HFFc6 (cell line): ENCODE results near the gene RUNX1. TPM values are rescaled to one million over a fixed set of nuclear protein-coding genes. Genes with fewer than 3 reads are reported as not detected.
A peak's percentile ranks its signal among the peaks of the same experiment; 100 is the strongest.

Source experiments
- DNase-seq: peaks from one replicate; pipeline ENCODE4 v3.0.0-alpha.2; 2018
- H3K27ac Mint-ChIP-seq: 2 replicates; pipeline ENCODE4 v1.8.0; 2020; ENCODE audit warnings: mild to moderate bottlenecking, mixed read lengths
- H3K27me3 Mint-ChIP-seq: 2 replicates; pipeline ENCODE4 v1.8.0; 2021; ENCODE audit warnings: mild to moderate bottlenecking, moderate library complexity, mixed read lengths; ENCODE audit not compliant: insufficient read depth
- H3K36me3 Mint-ChIP-seq: 2 replicates; pipeline ENCODE4 v1.8.0; 2021; ENCODE audit warnings: low read depth, mixed read lengths
- H3K4me1 Mint-ChIP-seq: 2 replicates; pipeline ENCODE4 v1.8.0; 2020; ENCODE audit warnings: low read depth, mixed read lengths
- H3K4me3 Mint-ChIP-seq: 2 replicates; pipeline ENCODE4 v1.8.0; 2020; ENCODE audit warnings: mild to moderate bottlenecking, moderate library complexity, mixed read lengths
- H3K9me3 Mint-ChIP-seq: 2 replicates; pipeline ENCODE4 v1.8.0; 2020; ENCODE audit warnings: mild to moderate bottlenecking, mixed read lengths
- total RNA-seq, 6 experiments: library from RNA; stranded (reverse); fragmentation: NEBNext Ultra II Directional; extraction: Animal tissue kit (Norgen Biotek cat#: 25700); gene quantifications; 2 replicates in 1 of 6; 3 replicates in 5 of 6; pipeline ENCODE4 v1.2.3, GENCODE V29; 2021
- TF ChIP-seq, protein P1 (sequence below): fragments of 200-600 bp; sonication (generic); IDR thresholded peaks from 2 replicates; pipeline ENCODE4 v1.5.0; 2021; ENCODE audit warnings: antibody characterized with exemption, mild to moderate bottlenecking

The RUNX1 gene
- total RNA-seq, 6 experiments from 2014 or later: 57.4 to 78.9 (median 61.3) TPM

DNA sequence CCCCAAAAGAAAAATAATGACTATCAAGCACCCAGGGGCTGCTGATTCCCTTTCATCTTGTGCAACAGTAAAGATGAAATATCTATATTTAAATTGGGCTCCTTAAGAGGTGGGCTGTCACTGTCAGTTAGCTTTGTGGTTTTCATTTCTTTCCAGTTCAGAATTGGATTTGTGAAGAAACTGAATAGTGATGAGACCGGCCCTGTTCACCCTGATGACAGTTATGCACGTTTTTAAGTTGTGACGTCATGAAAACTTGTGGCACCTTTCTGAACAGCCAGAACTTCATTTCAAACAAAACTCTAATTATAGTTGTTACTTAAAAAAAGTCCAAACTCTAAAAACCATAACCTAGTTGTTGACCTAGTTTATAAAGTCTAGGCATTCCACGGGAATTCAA, 125.9 kb downstream of the RUNX1 start:
- Mint-ChIP-seq H3K4me3 (no peak overlapping the region), H3K36me3 (peaks cover 40% of the 10 kb centered on the region), H3K27ac (no peak overlapping the region)

GRCh38 chr21:34922479-34922878, 126.6 kb downstream of the RUNX1 start:
- DNase-seq: no peak
- peaks cover 40% of the 10 kb centered on the region for H3K36me3 Mint-ChIP-seq
- TF ChIP-seq, protein P1, sequence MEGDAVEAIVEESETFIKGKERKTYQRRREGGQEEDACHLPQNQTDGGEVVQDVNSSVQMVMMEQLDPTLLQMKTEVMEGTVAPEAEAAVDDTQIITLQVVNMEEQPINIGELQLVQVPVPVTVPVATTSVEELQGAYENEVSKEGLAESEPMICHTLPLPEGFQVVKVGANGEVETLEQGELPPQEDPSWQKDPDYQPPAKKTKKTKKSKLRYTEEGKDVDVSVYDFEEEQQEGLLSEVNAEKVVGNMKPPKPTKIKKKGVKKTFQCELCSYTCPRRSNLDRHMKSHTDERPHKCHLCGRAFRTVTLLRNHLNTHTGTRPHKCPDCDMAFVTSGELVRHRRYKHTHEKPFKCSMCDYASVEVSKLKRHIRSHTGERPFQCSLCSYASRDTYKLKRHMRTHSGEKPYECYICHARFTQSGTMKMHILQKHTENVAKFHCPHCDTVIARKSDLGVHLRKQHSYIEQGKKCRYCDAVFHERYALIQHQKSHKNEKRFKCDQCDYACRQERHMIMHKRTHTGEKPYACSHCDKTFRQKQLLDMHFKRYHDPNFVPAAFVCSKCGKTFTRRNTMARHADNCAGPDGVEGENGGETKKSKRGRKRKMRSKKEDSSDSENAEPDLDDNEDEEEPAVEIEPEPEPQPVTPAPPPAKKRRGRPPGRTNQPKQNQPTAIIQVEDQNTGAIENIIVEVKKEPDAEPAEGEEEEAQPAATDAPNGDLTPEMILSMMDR: peak; percentile 14; the same call in 1 of the 2 replicates
- no peak overlapping the region for H3K27ac Mint-ChIP-seq
- no peaks in the 10 kb centered on the region for H3K9me3 Mint-ChIP-seq
- no peaks in the 10 kb centered on the region for H3K27me3 Mint-ChIP-seq
- peaks cover 25% of the 10 kb centered on the region for H3K4me1 Mint-ChIP-seq
- H3K4me3 Mint-ChIP-seq: no peak overlapping the region

More for the DNA sequence above, 125.9 kb downstream of the RUNX1 start:
- Mint-ChIP-seq H3K4me1 (peaks cover 29% of the 10 kb centered on the region), H3K9me3 (no peaks in the 10 kb centered on the region), H3K27me3 (no peaks in the 10 kb centered on the region)
- TF ChIP-seq, protein P1: no peak
- no peak for DNase-seq

GRCh38 chr21:34921151-34921550, 128.0 kb downstream of the RUNX1 start:
- TF ChIP-seq, protein P1: no peak
- Mint-ChIP-seq H3K4me1 (peaks cover 26% of the 10 kb centered on the region), H3K27me3 (no peaks in the 10 kb centered on the region), H3K9me3 (no peaks in the 10 kb centered on the region), H3K36me3 (peaks cover 40% of the 10 kb centered on the region), H3K4me3 (no peak overlapping the region), H3K27ac (no peak overlapping the region)
- no peak for DNase-seq

DNA sequence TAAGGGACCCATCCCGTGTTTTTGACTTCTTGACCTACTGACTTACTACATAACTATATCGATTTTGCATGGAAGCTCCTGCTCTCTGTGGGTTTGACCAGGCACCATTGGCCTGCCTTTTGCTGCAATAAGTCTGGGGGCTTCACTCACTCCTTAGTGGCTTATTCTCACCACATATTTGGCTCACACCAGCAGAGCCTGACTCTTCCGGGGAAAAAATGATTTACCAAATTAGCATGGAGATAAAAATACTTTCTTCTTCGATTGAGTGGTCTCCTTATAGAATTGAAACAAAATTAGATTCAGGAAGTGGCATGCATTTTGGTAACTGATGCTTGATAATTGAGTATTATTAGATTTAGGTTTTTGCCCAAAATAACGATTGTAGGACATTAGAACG, 129.7 kb downstream of the RUNX1 start:
- no peak for DNase-seq
- no peaks in the 10 kb centered on the region for H3K9me3 Mint-ChIP-seq
- TF ChIP-seq, protein P1: no peak
- H3K4me1 Mint-ChIP-seq: peaks cover 34% of the 10 kb centered on the region
- H3K27ac Mint-ChIP-seq: no peak overlapping the region
- no peaks in the 10 kb centered on the region for H3K27me3 Mint-ChIP-seq
- H3K4me3 Mint-ChIP-seq: no peak overlapping the region
- H3K36me3 Mint-ChIP-seq: peaks cover 31% of the 10 kb centered on the region

DNA sequence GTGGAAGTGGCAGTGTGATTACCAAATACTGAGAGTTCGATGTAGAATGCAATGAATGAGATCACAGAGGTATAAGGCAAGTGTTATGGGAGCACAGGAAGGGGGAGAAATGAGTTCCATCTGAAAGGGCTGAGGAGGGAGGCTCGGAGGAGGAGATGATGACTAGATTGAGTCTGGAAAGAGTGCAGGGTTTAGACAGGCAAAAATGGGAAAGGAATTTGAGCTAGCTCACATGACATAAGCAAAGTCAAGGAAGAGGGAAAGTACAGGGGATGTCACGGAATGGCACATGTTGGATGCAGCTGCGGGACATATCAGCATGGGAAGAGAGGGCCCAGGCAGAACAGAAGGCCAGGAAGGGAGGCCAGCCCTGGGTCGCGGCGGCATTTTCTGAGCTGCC, 132.7 kb downstream of the RUNX1 start:
- Mint-ChIP-seq H3K36me3 (peaks cover 23% of the 10 kb centered on the region), H3K4me1 (peaks cover 63% of the 10 kb centered on the region), H3K27ac (peak overlapping the region; percentile 63), H3K27me3 (no peaks in the 10 kb centered on the region), H3K4me3 (peak overlapping the region; percentile 9), H3K9me3 (no peaks in the 10 kb centered on the region)
- TF ChIP-seq, protein P1: no peak
- peak; percentile 59 for DNase-seq

DNA sequence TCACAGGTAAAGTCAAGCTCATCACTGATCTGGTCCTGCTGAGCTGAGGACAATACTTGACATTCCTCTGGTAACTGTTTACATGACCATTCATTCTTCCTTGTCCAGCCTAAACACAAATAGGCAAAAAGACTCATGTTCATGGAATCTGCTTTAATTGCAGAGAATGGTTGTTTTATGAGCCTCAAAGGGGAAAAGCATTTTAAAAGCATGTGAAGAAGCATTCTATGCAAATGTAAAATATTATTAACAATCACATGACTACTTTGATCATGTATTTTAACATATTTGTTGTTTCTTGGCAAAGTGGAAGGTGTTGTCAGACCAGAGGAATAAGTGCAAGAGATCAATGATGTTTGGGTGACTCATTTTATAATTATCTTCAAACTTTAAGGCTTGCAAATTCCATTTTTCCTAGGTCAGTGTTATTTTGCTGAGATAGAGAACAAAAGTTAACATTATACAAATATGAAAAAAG, 133.7 kb downstream of the RUNX1 start:
- Mint-ChIP-seq H3K27ac (peak overlapping the region; percentile 63), H3K36me3 (peaks cover 23% of the 10 kb centered on the region), H3K4me3 (peak overlapping the region; percentile 62), H3K9me3 (no peaks in the 10 kb centered on the region), H3K27me3 (no peaks in the 10 kb centered on the region), H3K4me1 (peaks cover 70% of the 10 kb centered on the region)
- DNase-seq: peak; percentile 80
- TF ChIP-seq, protein P1: no peak
